Measurements from ENCODE around the gene ARHGAP45. TPM values are rescaled to one million over a fixed set of nuclear protein-coding genes. Genes with fewer than 3 reads are reported as not detected.

ARHGAP45 gene
- total and polyA plus RNA-seq, 2 experiments from 2014 or later, result 24.7 to 71.8 TPM

- TF ChIP-seq STAT1 (IDR thresholded peaks at IDR 0.05; ENCODE audit: unreplicated experiment), result no peak
- no peak for TF ChIP-seq ETS1 (IDR thresholded peaks at IDR 0.05)
- TF ChIP-seq POLR2AphosphoS5 (IDR thresholded peaks at IDR 0.05; ENCODE audit: low read depth), result no peak
Observed at GRCh38 chr19:1094655-1094977, 27.6 kb downstream of the ARHGAP45 start (continued).

- Mint-ChIP-seq H3K4me1 (peaks cover 10% of the 10 kb centered on the region), H3K4me3 (peak within 1 kb of the TSS; percentile 89), H3K36me3 (ENCODE audit: low read depth) (peaks cover 20% of the 10 kb centered on the region), H3K27me3 (ENCODE audit: insufficient read depth, low read depth, poor library complexity) (peaks cover 17% of the 10 kb centered on the region), H3K27ac (peak within 1 kb of the TSS; percentile 88), H3K9me3 (no peaks in the 10 kb centered on the region)
- Histone ChIP-seq H3F3A (replicated peaks; ENCODE audit: low read depth) (0 out of 2 replicates have a peak, but pooled peaks cover 5% of the 10 kb centered on the region), H3K79me2 (replicated peaks; ENCODE audit: insufficient read depth) (peaks cover 23% of the 10 kb centered on the region), H3K27me3 (ENCODE audit: insufficient read depth) (no peaks in the 10 kb centered on the region), H3K27ac (ENCODE audit: low read depth) (no peak within 1 kb of the TSS), H3K4me1 (ENCODE audit: insufficient read depth) (no peaks in the 10 kb centered on the region; the same call in 1 of the 2 replicates), H4K20me1 (replicated peaks; ENCODE audit: insufficient read depth) (peaks cover 17% of the 10 kb centered on the region), H3K4me2 (peak within 1 kb of the TSS; percentile 93), H3K36me3 (ENCODE audit: insufficient read depth) (0 out of 2 replicates have a peak, but pooled peaks cover 9% of the 10 kb centered on the region), H3K4me3 (peak within 1 kb of the TSS; percentile 91), H2AFZ (no peak within 1 kb of the TSS), H3K9me2 (ENCODE audit: insufficient read depth) (no peaks in the 10 kb centered on the region)
- peak; percentile 98 for DNase-seq (ENCODE audit: low spot score)
- peak; percentile 98 for ATAC-seq
- TF ChIP-seq ZNF114 (CRISPR knock-in tag; IDR thresholded peaks at IDR 0.05) (no peak), POLR2AphosphoS5 (IDR thresholded peaks at IDR 0.05; ENCODE audit: low read depth) (peak; percentile 91), STAT1 (IDR thresholded peaks at IDR 0.05; ENCODE audit: unreplicated experiment) (no peak), REST (IDR thresholded peaks at IDR 0.05; ENCODE audit: unreplicated experiment) (no peak), EZH2phosphoT487 (IDR thresholded peaks at IDR 0.05; ENCODE audit: unreplicated experiment) (no peak), CREB1 (CRISPR knock-in tag; IDR thresholded peaks at IDR 0.05; ENCODE audit: low read depth) (peak; percentile 76), ZNF331 (CRISPR knock-in tag; IDR thresholded peaks at IDR 0.05; ENCODE audit: low read depth) (no peak), JUNB (IDR thresholded peaks at IDR 0.05; ENCODE audit: unreplicated experiment) (no peak), EZH2 (IDR thresholded peaks at IDR 0.05; ENCODE audit: low read depth, unreplicated experiment) (no peak), ZNF462 (CRISPR knock-in tag; IDR thresholded peaks at IDR 0.05) (no peak), CTCF (conservative IDR thresholded peaks at IDR 0.05; ENCODE audit: low read depth in 2 of 2) (no peak)
Observed at GRCh38 chr19:1094978-1095701, 28.2 kb downstream of the ARHGAP45 start, which contains the start of gene POLR2E. POLR2E (minus strand) TSS chr19:1095375; CDS start chr19:1095315, 60 bp downstream.
